HCT116 (cell line): ENCODE data around the gene HTT-AS. TPM values are rescaled to one million over a fixed set of nuclear protein-coding genes. Genes with fewer than 3 reads are reported as not detected.

Source experiments
- ATAC-seq: fragments of 200-7000 bp; cut with Tn5 transposase; 2 replicates; pipeline ENCODE4 v1.9.1; 2020; ENCODE audit warnings: mild to moderate bottlenecking, moderate library complexity
- BruUV-seq: library from RNA; stranded (reverse); fragments of 400-500 nt; replicated peaks from 2 replicates; lab custom pipeline; 2021; lab: Mats Ljungman, UMichigan
- CTCF ChIA-PET: fragments of 300-600 bp; sonication (Branson Sonifier 250); formaldehyde crosslinking; loops from one replicate; lab custom pipeline; 2021; ENCODE audit warnings: antibody characterized with exemption; lab: Charles Lee
- POLR2A ChIA-PET: fragments of 300-600, 350-600 bp; sonication (Branson Sonifier 250); formaldehyde crosslinking; loops from one replicate; lab custom pipeline; 2021; ENCODE audit warnings: antibody characterized with exemption; lab: Charles Lee
- RAD21 ChIA-PET, 2 experiments: fragments of 300-600 bp; sonication (Branson Sonifier 250); formaldehyde crosslinking; loops; one replicate each; lab custom pipeline; 2023; ENCODE audit warnings: low total read pairs in 2 of 2; ENCODE audit not compliant: uncharacterized antibody in 2 of 2, unreplicated experiment in 2 of 2, low non-redundant PET in 1 of 2; lab: Charles Lee
- DNase-seq: peaks from one replicate; pipeline ENCODE4 v3.0.0-alpha.2; 2010; ENCODE audit warnings: low read depth, low spot score
- H2AFZ ChIP-seq: fragments of 200-600 bp; shearing (Covaris generic), sonication (generic); 2 replicates; pipeline ENCODE4 v1.6.1; 2017; ENCODE audit warnings: low read depth, mixed run types, mixed read lengths, antibody characterized with exemption, low read length; ENCODE audit not compliant: poor library complexity, severe bottlenecking
- H3K27ac ChIP-seq: 2 replicates; pipeline ENCODE4 v1.5.1; 2012; ENCODE audit warnings: low read depth, low read length
- H3K27me3 ChIP-seq: fragments of 200-600 bp; sonication (generic); 2 replicates; pipeline ENCODE4 v1.6.1; 2016; ENCODE audit warnings: mixed run types, low read length, mixed read lengths; ENCODE audit not compliant: insufficient read depth
- H3K36me3 ChIP-seq, 2 experiments: fragments of 200-500 bp in 1 of 2; fragments of 200-600 bp in 1 of 2; sonication (Bioruptor generic) in 1 of 2; sonication (generic) in 1 of 2; 2 replicates each; pipeline versions ENCODE4 v1.5.1 to v1.6.1; 2014 to 2016; ENCODE audit warnings: low read length in 2 of 2, inconsistent platforms in 1 of 2, mixed read lengths in 1 of 2, mixed run types in 1 of 2; ENCODE audit not compliant: insufficient read depth in 2 of 2, control insufficient read depth in 1 of 2
- H3K4me1 ChIP-seq, 2 experiments: fragments of 200-600 bp in 1 of 2; sonication (generic) in 1 of 2; 2 replicates each; pipeline versions ENCODE4 v1.5.1 to v1.6.1; 2012 to 2017; ENCODE audit warnings: low read length in 2 of 2, inconsistent platforms in 1 of 2, mild to moderate bottlenecking in 1 of 2, mixed read lengths in 1 of 2, mixed run types in 1 of 2, moderate library complexity in 1 of 2; ENCODE audit not compliant: insufficient read depth in 2 of 2, control insufficient read depth in 1 of 2
- H3K4me2 ChIP-seq: fragments of 200-600 bp; sonication (generic); 2 replicates; pipeline ENCODE4 v1.6.1; 2017; ENCODE audit warnings: mixed run types, low read length, mixed read lengths
- H3K4me3 ChIP-seq, 2 experiments: fragments of 200-600 bp in 1 of 2; sonication (generic) in 1 of 2; replicated peaks in 1 of 2; 2 replicates each; pipeline ENCODE4 v1.5.1; 2011 to 2016; ENCODE audit warnings: low read length in 2 of 2, control low read depth in 1 of 2, low read depth in 1 of 2, mild to moderate bottlenecking in 1 of 2, mixed read lengths in 1 of 2, mixed run types in 1 of 2
- H3K79me2 ChIP-seq: fragments of 200-600 bp; sonication (generic); 2 replicates; pipeline ENCODE4 v1.6.1; 2017; ENCODE audit warnings: mild to moderate bottlenecking, mixed run types, low read length, moderate library complexity, mixed read lengths; ENCODE audit not compliant: insufficient read depth
- H3K9ac ChIP-seq: fragments of 200-600 bp; sonication (generic); 2 replicates; pipeline ENCODE4 v1.6.1; 2016; ENCODE audit warnings: low read length, mixed read lengths
- H3K9me2 ChIP-seq: fragments of 200-600 bp; sonication (generic), shearing (Covaris generic); 2 replicates; pipeline ENCODE4 v1.6.1; 2017; ENCODE audit warnings: mixed run types, mild to moderate bottlenecking, moderate library complexity; ENCODE audit not compliant: insufficient read depth
- H3K9me3 ChIP-seq, 2 experiments: fragments of 200-500 bp in 1 of 2; fragments of 200-600 bp in 1 of 2; sonication (Bioruptor generic) in 1 of 2; sonication (generic) in 1 of 2; 2 replicates each; pipeline ENCODE4 v1.6.1; 2014 to 2017; ENCODE audit warnings: low read length in 2 of 2, mixed read lengths in 2 of 2, inconsistent platforms in 1 of 2, low read depth in 1 of 2, mild to moderate bottlenecking in 1 of 2, mixed run types in 1 of 2, moderate library complexity in 1 of 2; ENCODE audit not compliant: control insufficient read depth in 1 of 2, insufficient read depth in 1 of 2
- H4K20me1 ChIP-seq: fragments of 200-600 bp; sonication (generic), shearing (Covaris generic); 2 replicates; pipeline ENCODE4 v1.6.1; 2017; ENCODE audit warnings: mixed run types, mild to moderate bottlenecking, moderate library complexity; ENCODE audit not compliant: insufficient read depth
- CBX3 ChIP-seq: IDR thresholded peaks from 2 replicates; pipeline ENCODE4 v1.6.1; 2012; ENCODE audit warnings: low read depth
- CEBPB ChIP-seq: IDR thresholded peaks from 2 replicates; pipeline ENCODE4 v1.6.1; 2012; ENCODE audit warnings: low read depth
- EGR1 ChIP-seq: IDR thresholded peaks from 2 replicates; pipeline ENCODE4 v1.6.1; 2012; ENCODE audit warnings: low read depth
- ELF1 ChIP-seq: IDR thresholded peaks from 2 replicates; pipeline ENCODE4 v1.6.1; 2012; ENCODE audit warnings: low read depth, borderline replicate concordance
- EZH2phosphoT487 ChIP-seq: fragments of 200-600 bp; IDR thresholded peaks from 2 replicates; pipeline ENCODE4 v1.6.1; 2018; ENCODE audit warnings: antibody characterized with exemption, borderline replicate concordance
- FOSL1 ChIP-seq: IDR thresholded peaks from 2 replicates; pipeline ENCODE4 v1.6.1; 2012; ENCODE audit warnings: low read depth
- JUND ChIP-seq: IDR thresholded peaks from 2 replicates; pipeline ENCODE4 v1.6.1; 2012
- POLR2AphosphoS5 ChIP-seq: IDR thresholded peaks from 2 replicates; pipeline ENCODE4 v1.6.1; 2011; ENCODE audit warnings: mild to moderate bottlenecking, low read depth, low read length, moderate library complexity
- RAD21 ChIP-seq: IDR thresholded peaks from 2 replicates; pipeline ENCODE4 v1.6.1; 2012; ENCODE audit warnings: low read depth, mild to moderate bottlenecking
- SRF ChIP-seq: IDR thresholded peaks from 2 replicates; pipeline ENCODE4 v1.6.1; 2012; ENCODE audit warnings: low read depth
- TCF7L2 ChIP-seq: IDR thresholded peaks from 2 replicates; pipeline ENCODE4 v1.7.0; 2011; ENCODE audit warnings: borderline replicate concordance, inconsistent platforms; ENCODE audit not compliant: insufficient read depth, insufficient read length; ENCODE audit errors: extremely low read depth
- ZFX ChIP-seq: fragments of 450-650 bp; IDR thresholded peaks from 2 replicates; pipeline ENCODE4 v1.6.1; 2017
- ZNF274 ChIP-seq: fragments of 200-500 bp; sonication (Bioruptor generic); IDR thresholded peaks from 2 replicates; pipeline ENCODE4 v1.6.1; 2014; ENCODE audit warnings: mild to moderate bottlenecking, low read depth, low read length, inconsistent platforms
- intact Hi-C: fragments of 100-400 bp; cut with micrococcal nuclease; formaldehyde crosslinking; loops from 2 replicates; pipeline ENCODE4 v1.10.0; 2022
- total RNA-seq: library from RNA; stranded (reverse); gene quantifications from one replicate; pipeline ENCODE4 v1.2.1, GENCODE V29; 2021; ENCODE audit not compliant: unreplicated experiment
- TF ChIP-seq, protein P1 (sequence below): IDR thresholded peaks from 2 replicates; pipeline ENCODE4 v1.6.1; 2012; ENCODE audit warnings: low read depth
- TF ChIP-seq, protein P2 (sequence below), 3 experiments: fragments of 200-600 bp in 1 of 3; sonication (generic) in 1 of 3; IDR thresholded peaks in 2 of 3; conservative IDR thresholded peaks in 1 of 3; 2 replicates each; pipeline ENCODE4 v1.5.1; 2012 to 2017; ENCODE audit warnings: low read depth in 2 of 3, low read length in 2 of 3, antibody characterized with exemption in 1 of 3, borderline replicate concordance in 1 of 3, control low read depth in 1 of 3, mild to moderate bottlenecking in 1 of 3, mixed read lengths in 1 of 3, mixed run types in 1 of 3, moderate library complexity in 1 of 3; ENCODE audit not compliant: insufficient read depth in 1 of 3
- TF ChIP-seq, protein P3 (sequence below): IDR thresholded peaks from 2 replicates; pipeline ENCODE4 v1.6.1; 2012
- TF ChIP-seq, protein P4 (sequence below): IDR thresholded peaks from 2 replicates; pipeline ENCODE4 v1.6.1; 2012
- TF ChIP-seq, protein P5 (sequence below): IDR thresholded peaks from 2 replicates; pipeline ENCODE4 v1.6.1; 2011; ENCODE audit warnings: mild to moderate bottlenecking, low read length, moderate library complexity; ENCODE audit not compliant: insufficient replicate concordance; ENCODE audit errors: extremely low read depth

Gene HTT-AS
- total RNA-seq, 1 experiment from 2014 or later = not detected

DNA sequence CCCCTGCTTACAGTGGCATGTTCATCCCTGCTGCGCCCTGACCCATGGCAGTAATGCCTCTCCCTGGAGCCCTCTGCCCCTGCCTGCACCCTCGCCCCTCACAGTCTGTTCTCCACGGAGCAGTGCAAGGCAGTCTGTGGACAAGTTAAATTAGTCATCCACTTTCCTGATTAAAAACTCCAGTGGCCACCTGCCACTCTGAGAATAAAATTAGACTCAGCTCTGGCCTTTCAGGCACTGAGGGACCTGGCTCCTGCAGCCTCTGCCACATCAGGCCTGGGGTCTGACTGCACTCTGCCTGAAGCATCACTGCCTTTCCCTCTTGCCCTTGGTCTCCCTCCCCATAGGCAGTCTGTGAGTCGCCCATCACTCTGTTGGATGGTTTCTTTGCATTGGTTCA lies 57.4 kb downstream of the HTT-AS start:
- H3K4me2 ChIP-seq = no peak overlapping the region
- no peak overlapping the region for H3K4me3 ChIP-seq
- H3K36me3 ChIP-seq = no peaks in the 10 kb centered on the region
- RAD21 ChIA-PET = no interaction called here
- no peaks in the 10 kb centered on the region for H3K9me2 ChIP-seq
- no peak overlapping the region for H3K27ac ChIP-seq
- H3K27me3 ChIP-seq = no peaks in the 10 kb centered on the region
- BruUV-seq = no TSS peak
- no peak for ATAC-seq
- TF ChIP-seq EZH2phosphoT487 (no peak), POLR2AphosphoS5 (no peak), ELF1 (no peak), JUND (no peak), ZNF274 (no peak), EGR1 (no peak), ZFX (no peak), TCF7L2 (no peak), RAD21 (no peak), FOSL1 (no peak), SRF (no peak), CBX3 (no peak), CEBPB (no peak)
- TF ChIP-seq, protein P1, sequence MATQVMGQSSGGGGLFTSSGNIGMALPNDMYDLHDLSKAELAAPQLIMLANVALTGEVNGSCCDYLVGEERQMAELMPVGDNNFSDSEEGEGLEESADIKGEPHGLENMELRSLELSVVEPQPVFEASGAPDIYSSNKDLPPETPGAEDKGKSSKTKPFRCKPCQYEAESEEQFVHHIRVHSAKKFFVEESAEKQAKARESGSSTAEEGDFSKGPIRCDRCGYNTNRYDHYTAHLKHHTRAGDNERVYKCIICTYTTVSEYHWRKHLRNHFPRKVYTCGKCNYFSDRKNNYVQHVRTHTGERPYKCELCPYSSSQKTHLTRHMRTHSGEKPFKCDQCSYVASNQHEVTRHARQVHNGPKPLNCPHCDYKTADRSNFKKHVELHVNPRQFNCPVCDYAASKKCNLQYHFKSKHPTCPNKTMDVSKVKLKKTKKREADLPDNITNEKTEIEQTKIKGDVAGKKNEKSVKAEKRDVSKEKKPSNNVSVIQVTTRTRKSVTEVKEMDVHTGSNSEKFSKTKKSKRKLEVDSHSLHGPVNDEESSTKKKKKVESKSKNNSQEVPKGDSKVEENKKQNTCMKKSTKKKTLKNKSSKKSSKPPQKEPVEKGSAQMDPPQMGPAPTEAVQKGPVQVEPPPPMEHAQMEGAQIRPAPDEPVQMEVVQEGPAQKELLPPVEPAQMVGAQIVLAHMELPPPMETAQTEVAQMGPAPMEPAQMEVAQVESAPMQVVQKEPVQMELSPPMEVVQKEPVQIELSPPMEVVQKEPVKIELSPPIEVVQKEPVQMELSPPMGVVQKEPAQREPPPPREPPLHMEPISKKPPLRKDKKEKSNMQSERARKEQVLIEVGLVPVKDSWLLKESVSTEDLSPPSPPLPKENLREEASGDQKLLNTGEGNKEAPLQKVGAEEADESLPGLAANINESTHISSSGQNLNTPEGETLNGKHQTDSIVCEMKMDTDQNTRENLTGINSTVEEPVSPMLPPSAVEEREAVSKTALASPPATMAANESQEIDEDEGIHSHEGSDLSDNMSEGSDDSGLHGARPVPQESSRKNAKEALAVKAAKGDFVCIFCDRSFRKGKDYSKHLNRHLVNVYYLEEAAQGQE = no peak
- TF ChIP-seq, protein P2, sequence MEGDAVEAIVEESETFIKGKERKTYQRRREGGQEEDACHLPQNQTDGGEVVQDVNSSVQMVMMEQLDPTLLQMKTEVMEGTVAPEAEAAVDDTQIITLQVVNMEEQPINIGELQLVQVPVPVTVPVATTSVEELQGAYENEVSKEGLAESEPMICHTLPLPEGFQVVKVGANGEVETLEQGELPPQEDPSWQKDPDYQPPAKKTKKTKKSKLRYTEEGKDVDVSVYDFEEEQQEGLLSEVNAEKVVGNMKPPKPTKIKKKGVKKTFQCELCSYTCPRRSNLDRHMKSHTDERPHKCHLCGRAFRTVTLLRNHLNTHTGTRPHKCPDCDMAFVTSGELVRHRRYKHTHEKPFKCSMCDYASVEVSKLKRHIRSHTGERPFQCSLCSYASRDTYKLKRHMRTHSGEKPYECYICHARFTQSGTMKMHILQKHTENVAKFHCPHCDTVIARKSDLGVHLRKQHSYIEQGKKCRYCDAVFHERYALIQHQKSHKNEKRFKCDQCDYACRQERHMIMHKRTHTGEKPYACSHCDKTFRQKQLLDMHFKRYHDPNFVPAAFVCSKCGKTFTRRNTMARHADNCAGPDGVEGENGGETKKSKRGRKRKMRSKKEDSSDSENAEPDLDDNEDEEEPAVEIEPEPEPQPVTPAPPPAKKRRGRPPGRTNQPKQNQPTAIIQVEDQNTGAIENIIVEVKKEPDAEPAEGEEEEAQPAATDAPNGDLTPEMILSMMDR (IDR thresholded peaks at IDR 0.05 in 2 of 3, conservative IDR thresholded peaks at IDR 0.05 in 1 of 3; ENCODE audit: borderline replicate concordance in 1 of 3, insufficient read depth in 1 of 3, low read depth in 2 of 3, low read length in 2 of 3) = no peak
- TF ChIP-seq, protein P3, sequence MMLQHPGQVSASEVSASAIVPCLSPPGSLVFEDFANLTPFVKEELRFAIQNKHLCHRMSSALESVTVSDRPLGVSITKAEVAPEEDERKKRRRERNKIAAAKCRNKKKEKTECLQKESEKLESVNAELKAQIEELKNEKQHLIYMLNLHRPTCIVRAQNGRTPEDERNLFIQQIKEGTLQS = no peak
- TF ChIP-seq, protein P4, sequence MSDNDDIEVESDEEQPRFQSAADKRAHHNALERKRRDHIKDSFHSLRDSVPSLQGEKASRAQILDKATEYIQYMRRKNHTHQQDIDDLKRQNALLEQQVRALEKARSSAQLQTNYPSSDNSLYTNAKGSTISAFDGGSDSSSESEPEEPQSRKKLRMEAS = no peak
- TF ChIP-seq, protein P5, sequence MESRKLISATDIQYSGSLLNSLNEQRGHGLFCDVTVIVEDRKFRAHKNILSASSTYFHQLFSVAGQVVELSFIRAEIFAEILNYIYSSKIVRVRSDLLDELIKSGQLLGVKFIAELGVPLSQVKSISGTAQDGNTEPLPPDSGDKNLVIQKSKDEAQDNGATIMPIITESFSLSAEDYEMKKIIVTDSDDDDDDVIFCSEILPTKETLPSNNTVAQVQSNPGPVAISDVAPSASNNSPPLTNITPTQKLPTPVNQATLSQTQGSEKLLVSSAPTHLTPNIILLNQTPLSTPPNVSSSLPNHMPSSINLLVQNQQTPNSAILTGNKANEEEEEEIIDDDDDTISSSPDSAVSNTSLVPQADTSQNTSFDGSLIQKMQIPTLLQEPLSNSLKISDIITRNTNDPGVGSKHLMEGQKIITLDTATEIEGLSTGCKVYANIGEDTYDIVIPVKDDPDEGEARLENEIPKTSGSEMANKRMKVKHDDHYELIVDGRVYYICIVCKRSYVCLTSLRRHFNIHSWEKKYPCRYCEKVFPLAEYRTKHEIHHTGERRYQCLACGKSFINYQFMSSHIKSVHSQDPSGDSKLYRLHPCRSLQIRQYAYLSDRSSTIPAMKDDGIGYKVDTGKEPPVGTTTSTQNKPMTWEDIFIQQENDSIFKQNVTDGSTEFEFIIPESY = no peak
- TF ChIP-seq, all 23 proteins: peak for 0
- H3K4me1 ChIP-seq = no peaks in the 10 kb centered on the region
- no peak overlapping the region for H3K9ac ChIP-seq
- POLR2A ChIA-PET = no interaction called here
- no peak overlapping the region for H2AFZ ChIP-seq
- DNase-seq = no peak
- no peaks in the 10 kb centered on the region for H3K9me3 ChIP-seq
- intact Hi-C loops = no loop called here
- H4K20me1 ChIP-seq = no peaks in the 10 kb centered on the region
- CTCF ChIA-PET = no interaction called here
- H3K79me2 ChIP-seq = no peaks in the 10 kb centered on the region
